IMR-90 (cell line): Measurements from ENCODE around the gene ERCC8. TPM values are rescaled to one million over a fixed set of nuclear protein-coding genes. Genes with fewer than 3 reads are reported as not detected.

Experiments
- ATAC-seq: fragments of 200-7000 bp; cut with Tn5 transposase; 2 replicates; pipeline ENCODE4 v1.9.1; 2020; ENCODE audit warnings: low read depth, mild to moderate bottlenecking, moderate library complexity
- BruUV-seq: library from RNA; stranded (reverse); fragments of 400-500 nt; replicated peaks from 2 replicates; lab custom pipeline; 2021; lab: Mats Ljungman, UMichigan
- CTCF ChIA-PET: fragments of 300-600 bp; formaldehyde crosslinking; extraction: SDS; loops from one replicate; lab custom pipeline; 2021; ENCODE audit warnings: antibody characterized with exemption; lab: Yijun Ruan, JAX
- POLR2A ChIA-PET: fragments of 300-600 bp; sonication (Branson Sonifier 250); formaldehyde crosslinking; loops from one replicate; lab custom pipeline; 2022; ENCODE audit warnings: antibody characterized with exemption; ENCODE audit not compliant: unreplicated experiment; lab: Charles Lee
- DNase-seq: peaks from one replicate; pipeline ENCODE4 v3.0.0; 2013
- H2AFZ ChIP-seq: replicated peaks from 2 replicates; pipeline ENCODE3; 2013; ENCODE audit warnings: low read length, mild to moderate bottlenecking; ENCODE audit not compliant: poor library complexity
- H2AK5ac ChIP-seq: 2 replicates; pipeline ENCODE4 v1.6.1; 2013; ENCODE audit warnings: low read depth, low read length, inconsistent platforms
- H2AK9ac ChIP-seq: replicated peaks from 2 replicates; pipeline ENCODE3; 2013; ENCODE audit warnings: mild to moderate bottlenecking, low read depth, low read length, moderate library complexity; ENCODE audit not compliant: poor library complexity
- H2BK120ac ChIP-seq: 2 replicates; pipeline ENCODE4 v1.6.1; 2013; ENCODE audit warnings: low read depth, low read length, inconsistent platforms
- H2BK15ac ChIP-seq: 3 replicates; pipeline ENCODE4 v1.6.1; 2013; ENCODE audit warnings: low read depth, low read length, inconsistent platforms
- H2BK20ac ChIP-seq: 2 replicates; pipeline ENCODE4 v1.6.1; 2013; ENCODE audit warnings: low read depth, mild to moderate bottlenecking, inconsistent platforms, low read length, moderate library complexity
- H2BK5ac ChIP-seq: 2 replicates; pipeline ENCODE4 v1.6.1; 2013; ENCODE audit warnings: mild to moderate bottlenecking, low read depth, low read length, inconsistent platforms; ENCODE audit not compliant: poor library complexity, severe bottlenecking
- H3K14ac ChIP-seq: replicated peaks from 2 replicates; pipeline ENCODE4 v1.6.1; 2013; ENCODE audit warnings: low read depth, low read length, inconsistent platforms
- H3K18ac ChIP-seq: 2 replicates; pipeline ENCODE4 v1.6.1; 2013; ENCODE audit warnings: low read depth, low read length, control low read depth
- H3K23ac ChIP-seq: 2 replicates; pipeline ENCODE4 v1.6.1; 2013; ENCODE audit warnings: low read depth, low read length, inconsistent platforms
- H3K27ac ChIP-seq: 2 replicates; pipeline ENCODE4 v1.5.1; 2013; ENCODE audit warnings: mild to moderate bottlenecking, control low read depth, low read length; ENCODE audit not compliant: insufficient read depth
- H3K27me3 ChIP-seq: 2 replicates; pipeline ENCODE4 v1.6.1; 2013; ENCODE audit warnings: low read length; ENCODE audit not compliant: control insufficient read depth, insufficient read depth
- H3K36me3 ChIP-seq: 2 replicates; pipeline ENCODE4 v1.6.1; 2013; ENCODE audit warnings: low read length, mixed read lengths; ENCODE audit not compliant: control insufficient read depth, insufficient read depth
- H3K4ac ChIP-seq: 2 replicates; pipeline ENCODE4 v1.6.1; 2013; ENCODE audit warnings: low read depth, low read length, inconsistent platforms
- H3K4me1 ChIP-seq: 2 replicates; pipeline ENCODE4 v1.6.1; 2013; ENCODE audit warnings: low read length, mixed read lengths; ENCODE audit not compliant: control insufficient read depth, insufficient read depth
- H3K4me2 ChIP-seq: 2 replicates; pipeline ENCODE4 v1.6.1; 2013; ENCODE audit warnings: low read depth, mild to moderate bottlenecking, control low read depth, low read length, moderate library complexity
- H3K4me3 ChIP-seq: 2 replicates; pipeline ENCODE4 v1.5.1; 2013; ENCODE audit warnings: low read depth, mild to moderate bottlenecking, control low read depth, low read length, moderate library complexity; ENCODE audit not compliant: insufficient read depth
- H3K56ac ChIP-seq: 2 replicates; pipeline ENCODE4 v1.6.1; 2013; ENCODE audit warnings: low read length, inconsistent platforms; ENCODE audit not compliant: insufficient read depth; ENCODE audit errors: extremely low read depth
- H3K79me1 ChIP-seq, 2 experiments: 2 replicates each; pipeline ENCODE4 v1.6.1; 2013; ENCODE audit warnings: low read length in 2 of 2, inconsistent platforms in 1 of 2, low read depth in 1 of 2
- H3K9ac ChIP-seq: 2 replicates; pipeline ENCODE4 v1.6.1; 2013; ENCODE audit warnings: low read depth, low read length, control low read depth
- H3K9me1 ChIP-seq: 2 replicates; pipeline ENCODE4 v1.6.1; 2013; ENCODE audit warnings: low read length, inconsistent platforms; ENCODE audit not compliant: insufficient read depth
- H3K9me3 ChIP-seq: 2 replicates; pipeline ENCODE4 v1.6.1; 2013; ENCODE audit warnings: low read length; ENCODE audit not compliant: control insufficient read depth, insufficient read depth
- H4K20me1 ChIP-seq: 2 replicates; pipeline ENCODE4 v1.6.1; 2013; ENCODE audit warnings: low read length, inconsistent platforms; ENCODE audit not compliant: insufficient read depth
- H4K5ac ChIP-seq: 2 replicates; pipeline ENCODE4 v1.6.1; 2013; ENCODE audit warnings: mild to moderate bottlenecking, low read depth, low read length, control low read depth
- H4K8ac ChIP-seq, 2 experiments: 2 replicates each; pipeline ENCODE4 v1.6.1; 2013; ENCODE audit warnings: low read depth in 2 of 2, low read length in 2 of 2, control low read depth in 1 of 2, inconsistent platforms in 1 of 2
- H4K91ac ChIP-seq: 2 replicates; pipeline ENCODE4 v1.6.1; 2013; ENCODE audit warnings: low read depth, low read length, inconsistent platforms; ENCODE audit not compliant: insufficient read depth
- BHLHE40 ChIP-seq: fragments of 150-350 bp; IDR thresholded peaks from 2 replicates; pipeline ENCODE4 v1.6.1; 2016; ENCODE audit warnings: mild to moderate bottlenecking, low read depth, low read length
- CEBPB ChIP-seq: IDR thresholded peaks from 2 replicates; pipeline ENCODE4 v1.6.1; 2012; ENCODE audit warnings: low read depth, low read length, improper control_type of control experiment
- CTCF ChIP-seq: conservative IDR thresholded peaks from 2 replicates; pipeline ENCODE4 v1.5.1; 2012; ENCODE audit warnings: mild to moderate bottlenecking, low read depth, low read length, improper control_type of control experiment
- WGBS, 2 experiments: methylation state at CpG; one replicate each; pipeline versions ENCODE4 v1.1.5 to v1.1.7; 2013; ENCODE audit warnings: missing lambda C conversion rate in 2 of 2; ENCODE audit not compliant: insufficient read length in 1 of 2; ENCODE audit errors: extremely low coverage in 2 of 2; 5-methylcytosine and 5-hydroxymethylcytosine counted together
- dilution Hi-C: fragments of 300-500 bp; cut with HindIII; formaldehyde crosslinking; loops from one replicate; pipeline ENCODE4 v1.14.3; 2018; ENCODE audit warnings: low sequenced_read_pairs; ENCODE audit not compliant: unreplicated experiment
- in situ Hi-C: fragments of 300-500 bp; cut with MboI; formaldehyde crosslinking; loops from 3 replicates; pipeline ENCODE4 v1.14.3; 2019; ENCODE audit warnings: low sequenced_read_pairs, inconsistent platforms, mixed read lengths
- intact Hi-C: fragments of 100-400 bp; cut with micrococcal nuclease; formaldehyde crosslinking; loops from 2 replicates; pipeline ENCODE4 v1.10.0; 2022
- polyA plus RNA-seq, 3 experiments: library from polyadenylated mRNA; depleted of rRNA; stranded (reverse); fragments of >200 nt; gene quantifications; 2 replicates each; pipeline ENCODE4 v1.2.3, GENCODE V29; 2012; ENCODE audit warnings: low replicate concordance in 1 of 3
- total RNA-seq: library from RNA; depleted of rRNA; stranded (reverse); fragments of >200 nt; gene quantifications from 2 replicates; pipeline ENCODE4 v1.2.3, GENCODE V29; 2012

ERCC8 gene
- total and polyA plus RNA-seq, 2 of the 4 experiments (the other 2 are of a cell fraction): 12.6 to 29.2 TPM

- intact Hi-C loops: no loop called here
- no peak for ATAC-seq
- POLR2A ChIA-PET: no interaction called here
Measured at GRCh38 chr5:60943624-60944023, 1.2 kb downstream of the ERCC8 start.

More at GRCh38 chr5:60943624-60944023, 1.2 kb downstream of the ERCC8 start:
- H4K91ac ChIP-seq: no peak overlapping the region
- H2BK15ac ChIP-seq: no peak overlapping the region
- no peak overlapping the region for H3K56ac ChIP-seq
- CTCF ChIA-PET: no interaction called here
- no peak overlapping the region for H3K4ac ChIP-seq
- H3K27me3 ChIP-seq: no peaks in the 10 kb centered on the region
- H3K23ac ChIP-seq: no peak overlapping the region
- peaks cover 18 to 46% of the 10 kb centered on the region in 2 experiments; a peak in 3 of 4 replicates for H3K79me1 ChIP-seq
- H4K20me1 ChIP-seq: peaks cover 4% of the 10 kb centered on the region; the same call in 1 of the 2 replicates
- H4K8ac ChIP-seq: no peak overlapping the region
- H2AFZ ChIP-seq: no peak overlapping the region
- H3K4me3 ChIP-seq: no peak overlapping the region
- no peaks in the 10 kb centered on the region for H3K36me3 ChIP-seq
- DNase-seq: no peak
- dilution Hi-C loops: no loop called here
- no peaks in the 10 kb centered on the region for H3K9me1 ChIP-seq
- H3K18ac ChIP-seq: no peak overlapping the region
- H3K4me1 ChIP-seq: no peaks in the 10 kb centered on the region
- BruUV-seq: TSS peak; percentile 16
- no peak overlapping the region for H3K14ac ChIP-seq
- H4K5ac ChIP-seq: no peak overlapping the region
- no CpG with 5 or more reads among the region's 3 CpGs for WGBS, 2 experiments
- no peak overlapping the region for H2AK5ac ChIP-seq
- no peak overlapping the region for H3K4me2 ChIP-seq
- no peaks in the 10 kb centered on the region for H3K9me3 ChIP-seq
- in situ Hi-C loops: loop anchor here (10.0 kb wide), 1 partner anchor 239 kb away; the partner anchor contains the start of gene DEPDC1B
- no peak overlapping the region for H3K27ac ChIP-seq
- no peak overlapping the region for H2BK20ac ChIP-seq
- TF ChIP-seq BHLHE40 (no peak), CTCF (no peak), CEBPB (peak; percentile 66)
- H3K9ac ChIP-seq: no peak overlapping the region
- no peak overlapping the region for H2AK9ac ChIP-seq
- no peak overlapping the region for H2BK5ac ChIP-seq
- H2BK120ac ChIP-seq: no peak overlapping the region
